HEK293 (cell line): Measurements from ENCODE around the gene ZFAND3.

Experiments used
- CTCF ChIA-PET: fragments of 350-600 bp; formaldehyde crosslinking; extraction: SDS; loops from one replicate; lab custom pipeline; 2021; ENCODE audit warnings: antibody characterized with exemption; lab: Yijun Ruan, JAX
- POLR2A ChIA-PET: fragments of 300-600 bp; formaldehyde crosslinking; extraction: SDS; loops from one replicate; lab custom pipeline; 2020; ENCODE audit warnings: antibody characterized with exemption, inconsistent platforms; lab: Yijun Ruan, JAX
- H3K27ac ChIP-seq: fragments of 200-500 bp; sonication (Bioruptor generic); 2 replicates; pipeline ENCODE4 v1.5.1; 2014; ENCODE audit warnings: low read depth, low read length, control low read depth, inconsistent platforms; ENCODE audit errors: extremely low read depth
- H3K36me3 ChIP-seq, 2 experiments: fragments of 200-500 bp in 1 of 2; sonication (Bioruptor generic) in 1 of 2; 1 replicate in 1 of 2; 2 replicates in 1 of 2; pipeline ENCODE4 v1.5.1; 2014 to 2017; ENCODE audit warnings: inconsistent platforms in 2 of 2, low read length in 2 of 2; ENCODE audit not compliant: control insufficient read depth in 2 of 2, insufficient read depth in 1 of 2
- H3K4me1 ChIP-seq: fragments of 200-500 bp; sonication (Bioruptor generic); 2 replicates; pipeline ENCODE4 v1.5.1; 2014; ENCODE audit warnings: mild to moderate bottlenecking, low read length, inconsistent platforms; ENCODE audit not compliant: control insufficient read depth, insufficient read depth
- H3K4me3 ChIP-seq: 2 replicates; pipeline ENCODE4 v1.5.1; 2011; ENCODE audit warnings: low read depth, mild to moderate bottlenecking, control low read depth, low read length, moderate library complexity
- H3K9me3 ChIP-seq: fragments of 200-500 bp; sonication (Bioruptor generic); 2 replicates; pipeline ENCODE4 v1.5.1; 2014; ENCODE audit warnings: low read depth, low read length, inconsistent platforms; ENCODE audit not compliant: control insufficient read depth, insufficient read depth
- CTCF ChIP-seq: fragments of 450-650 bp; formaldehyde crosslinking; IDR thresholded peaks from 2 replicates; pipeline ENCODE4 v1.5.1; 2016; ENCODE audit warnings: missing biosample characterization, missing genetic modification characterization
- EGR2 ChIP-seq: fragments of 450-650 bp; formaldehyde crosslinking; IDR thresholded peaks from 2 replicates; pipeline ENCODE4 v1.5.1; 2016; ENCODE audit warnings: low read depth, missing biosample characterization, missing genetic modification characterization
- GLIS1 ChIP-seq: fragments of 450-650 bp; formaldehyde crosslinking; IDR thresholded peaks from 2 replicates; pipeline ENCODE4 v1.5.1; 2016; ENCODE audit warnings: missing biosample characterization, missing genetic modification characterization
- GLIS2 ChIP-seq: fragments of 450-650 bp; formaldehyde crosslinking; IDR thresholded peaks from 2 replicates; pipeline ENCODE4 v1.5.1; 2016; ENCODE audit warnings: missing biosample characterization, missing genetic modification characterization
- KLF1 ChIP-seq: fragments of 450-650 bp; formaldehyde crosslinking; IDR thresholded peaks from 2 replicates; pipeline ENCODE4 v1.5.1; 2016; ENCODE audit warnings: missing biosample characterization, missing genetic modification characterization
- KLF8 ChIP-seq: fragments of 450-650 bp; formaldehyde crosslinking; IDR thresholded peaks from 2 replicates; pipeline ENCODE4 v1.5.1; 2016; ENCODE audit warnings: missing biosample characterization, missing genetic modification characterization
- PBX3 ChIP-seq: sonication (generic); formaldehyde crosslinking; IDR thresholded peaks from 2 replicates; pipeline ENCODE4 v1.8.1; 2022; ENCODE audit warnings: mild to moderate bottlenecking, moderate library complexity, missing genetic modification reagents
- SALL2 ChIP-seq: fragments of 450-650 bp; formaldehyde crosslinking; IDR thresholded peaks from 2 replicates; pipeline ENCODE4 v1.5.0; 2017; ENCODE audit warnings: missing biosample characterization, mild to moderate bottlenecking, missing genetic modification characterization, borderline replicate concordance
- SCRT2 ChIP-seq: fragments of 450-650 bp; formaldehyde crosslinking; IDR thresholded peaks from 2 replicates; pipeline ENCODE4 v1.5.1; 2016; ENCODE audit warnings: missing biosample characterization, missing genetic modification characterization
- ZBTB1 ChIP-seq: fragments of 450-650 bp; formaldehyde crosslinking; IDR thresholded peaks from 2 replicates; pipeline ENCODE4 v1.5.1; 2016; ENCODE audit warnings: missing biosample characterization, missing genetic modification characterization
- ZBTB21 ChIP-seq: fragments of 450-650 bp; formaldehyde crosslinking; IDR thresholded peaks from 2 replicates; pipeline ENCODE4 v1.5.1; 2017; ENCODE audit warnings: missing biosample characterization, missing genetic modification characterization
- ZIC2 ChIP-seq: fragments of 450-650 bp; formaldehyde crosslinking; IDR thresholded peaks from 2 replicates; pipeline ENCODE4 v1.5.1; 2016; ENCODE audit warnings: missing biosample characterization, missing genetic modification characterization
- ZNF404 ChIP-seq: fragments of 450-650 bp; formaldehyde crosslinking; IDR thresholded peaks from 2 replicates; pipeline ENCODE4 v1.5.1; 2017; ENCODE audit warnings: missing biosample characterization, missing genetic modification characterization
- ZNF555 ChIP-seq: fragments of 450-650 bp; formaldehyde crosslinking; conservative IDR thresholded peaks from 2 replicates; pipeline ENCODE4 v1.5.1; 2017; ENCODE audit warnings: missing biosample characterization, mild to moderate bottlenecking, missing genetic modification characterization, inconsistent platforms
- ZNF561 ChIP-seq: fragments of 450-650 bp; IDR thresholded peaks from 2 replicates; pipeline ENCODE4 v1.5.1; 2018; ENCODE audit warnings: missing biosample characterization, missing genetic modification characterization, borderline replicate concordance
- ZSCAN23 ChIP-seq: fragments of 450-650 bp; formaldehyde crosslinking; IDR thresholded peaks from 2 replicates; pipeline ENCODE4 v1.5.1; 2016; ENCODE audit warnings: missing biosample characterization, missing genetic modification characterization
- TF ChIP-seq, protein P1 (sequence below): fragments of 450-650 bp; formaldehyde crosslinking; IDR thresholded peaks from 2 replicates; pipeline ENCODE4 v1.5.1; 2016; ENCODE audit warnings: missing biosample characterization, missing genetic modification characterization
- TF ChIP-seq, protein P2 (sequence below): fragments of 450-650 bp; formaldehyde crosslinking; IDR thresholded peaks from 2 replicates; pipeline ENCODE4 v1.5.1; 2016; ENCODE audit warnings: missing biosample characterization, missing genetic modification characterization
- TF ChIP-seq, protein P3 (sequence below): fragments of 450-650 bp; formaldehyde crosslinking; IDR thresholded peaks from 2 replicates; pipeline ENCODE4 v1.5.1; 2016; ENCODE audit warnings: missing biosample characterization, missing genetic modification characterization

ZFAND3 gene

GRCh38 chr6:38177882-38178583 is 358.5 kb downstream of the ZFAND3 start:
- ChIA-PET CTCF (interaction anchor here (1.1 kb wide), 1 partner anchor 145 kb away, joined by 3 read pairs; no protein-coding TSS in a partner anchor), POLR2A (no interaction called here)
- Histone ChIP-seq H3K4me3 (no peak overlapping the region), H3K9me3 (no peaks in the 10 kb centered on the region), H3K27ac (no peak overlapping the region), H3K4me1 (peaks cover 6% of the 10 kb centered on the region; the same call in 1 of the 2 replicates), H3K36me3 (no peaks in the 10 kb centered on the region)
- no peak for TF ChIP-seq CTCF (tag by site-specific recombination)
- no peak for TF ChIP-seq ZNF404
- no peak for TF ChIP-seq ZNF561
- no peak for TF ChIP-seq ZSCAN23 (tag by site-specific recombination)
- peak; percentile 47; the same call in 1 of the 2 replicates for TF ChIP-seq SCRT2 (tag by site-specific recombination)
- no peak for TF ChIP-seq GLIS2 (tag by site-specific recombination)
- no peak for TF ChIP-seq SALL2

DNA sequence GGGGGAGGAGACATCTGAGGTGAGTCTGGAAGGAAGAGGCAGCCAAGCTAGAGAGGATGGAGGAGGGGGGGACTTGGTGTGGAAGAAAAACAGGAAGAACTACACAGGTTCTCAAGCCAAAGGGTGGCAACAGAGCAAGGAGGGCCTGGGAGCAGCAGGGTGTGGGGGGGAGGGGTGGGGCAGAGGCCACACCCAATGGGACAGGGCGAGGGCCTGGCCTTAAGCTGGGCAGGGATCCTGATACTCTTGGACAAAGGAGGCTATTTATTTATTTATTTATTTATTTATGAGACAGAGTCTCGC is 359.0 kb downstream of the ZFAND3 start:
- Histone ChIP-seq H3K9me3 (no peaks in the 10 kb centered on the region), H3K36me3 (no peaks in the 10 kb centered on the region), H3K27ac (no peak overlapping the region), H3K4me1 (peaks cover 6% of the 10 kb centered on the region; the same call in 1 of the 2 replicates), H3K4me3 (no peak overlapping the region)
- CTCF ChIA-PET, result no interaction called here
- POLR2A ChIA-PET, result no interaction called here
- TF ChIP-seq, protein P1, sequence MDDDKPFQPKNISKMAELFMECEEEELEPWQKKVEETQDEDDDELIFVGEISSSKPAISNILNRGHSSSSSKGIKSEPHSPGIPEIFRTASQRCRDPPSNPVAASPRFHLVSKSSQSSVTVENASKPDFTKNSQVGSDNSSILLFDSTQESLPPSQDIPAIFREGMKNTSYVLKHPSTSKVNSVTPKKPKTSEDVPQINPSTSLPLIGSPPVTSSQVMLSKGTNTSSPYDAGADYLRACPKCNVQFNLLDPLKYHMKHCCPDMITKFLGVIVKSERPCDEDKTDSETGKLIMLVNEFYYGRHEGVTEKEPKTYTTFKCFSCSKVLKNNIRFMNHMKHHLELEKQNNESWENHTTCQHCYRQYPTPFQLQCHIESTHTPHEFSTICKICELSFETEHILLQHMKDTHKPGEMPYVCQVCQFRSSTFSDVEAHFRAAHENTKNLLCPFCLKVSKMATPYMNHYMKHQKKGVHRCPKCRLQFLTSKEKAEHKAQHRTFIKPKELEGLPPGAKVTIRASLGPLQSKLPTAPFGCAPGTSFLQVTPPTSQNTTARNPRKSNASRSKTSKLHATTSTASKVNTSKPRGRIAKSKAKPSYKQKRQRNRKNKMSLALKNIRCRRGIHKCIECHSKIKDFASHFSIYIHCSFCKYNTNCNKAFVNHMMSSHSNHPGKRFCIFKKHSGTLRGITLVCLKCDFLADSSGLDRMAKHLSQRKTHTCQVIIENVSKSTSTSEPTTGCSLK (tag by site-specific recombination), result no peak
- TF ChIP-seq, protein P2, sequence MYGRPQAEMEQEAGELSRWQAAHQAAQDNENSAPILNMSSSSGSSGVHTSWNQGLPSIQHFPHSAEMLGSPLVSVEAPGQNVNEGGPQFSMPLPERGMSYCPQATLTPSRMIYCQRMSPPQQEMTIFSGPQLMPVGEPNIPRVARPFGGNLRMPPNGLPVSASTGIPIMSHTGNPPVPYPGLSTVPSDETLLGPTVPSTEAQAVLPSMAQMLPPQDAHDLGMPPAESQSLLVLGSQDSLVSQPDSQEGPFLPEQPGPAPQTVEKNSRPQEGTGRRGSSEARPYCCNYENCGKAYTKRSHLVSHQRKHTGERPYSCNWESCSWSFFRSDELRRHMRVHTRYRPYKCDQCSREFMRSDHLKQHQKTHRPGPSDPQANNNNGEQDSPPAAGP, result peak; percentile 57; the same call in 1 of the 2 replicates
- TF ChIP-seq ZBTB1 (tag by site-specific recombination) (no peak), PBX3 (CRISPR knock-in tag) (no peak), EGR2 (tag by site-specific recombination) (no peak), ZNF555 (no peak), ZNF404 (no peak), GLIS1 (no peak), KLF1 (tag by site-specific recombination) (peak; percentile 97), KLF8 (tag by site-specific recombination) (0 out of 2 replicates have a peak, but pooled peaks have one; percentile 22), ZIC2 (no peak), ZBTB21 (tag by site-specific recombination) (no peak), CTCF (tag by site-specific recombination) (no peak)
- TF ChIP-seq, protein P3, sequence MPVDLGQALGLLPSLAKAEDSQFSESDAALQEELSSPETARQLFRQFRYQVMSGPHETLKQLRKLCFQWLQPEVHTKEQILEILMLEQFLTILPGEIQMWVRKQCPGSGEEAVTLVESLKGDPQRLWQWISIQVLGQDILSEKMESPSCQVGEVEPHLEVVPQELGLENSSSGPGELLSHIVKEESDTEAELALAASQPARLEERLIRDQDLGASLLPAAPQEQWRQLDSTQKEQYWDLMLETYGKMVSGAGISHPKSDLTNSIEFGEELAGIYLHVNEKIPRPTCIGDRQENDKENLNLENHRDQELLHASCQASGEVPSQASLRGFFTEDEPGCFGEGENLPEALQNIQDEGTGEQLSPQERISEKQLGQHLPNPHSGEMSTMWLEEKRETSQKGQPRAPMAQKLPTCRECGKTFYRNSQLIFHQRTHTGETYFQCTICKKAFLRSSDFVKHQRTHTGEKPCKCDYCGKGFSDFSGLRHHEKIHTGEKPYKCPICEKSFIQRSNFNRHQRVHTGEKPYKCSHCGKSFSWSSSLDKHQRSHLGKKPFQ (tag by site-specific recombination), result no peak
